Gastrocnemius medialis (tissue), 4 donors: ENCODE results near the gene NEDD4L. TPM values are rescaled to one million over a fixed set of nuclear protein-coding genes. Genes with fewer than 3 reads are reported as not detected.
A peak's percentile ranks its signal among the peaks of the same experiment; 100 is the strongest.

Source experiments
- ATAC-seq, 2 donors: fragments of 150-250 bp; one replicate each; pipeline ENCODE4 v1.9.1; 2016
- DNase-seq, 2 donors: peaks; one replicate each; pipeline ENCODE4 v3.0.0-alpha.2; 2019
- H3K27ac ChIP-seq, 4 donors: fragments of 200-600 bp; sonication (generic); 1 replicate in 1 of 4; 2 replicates in 3 of 4; pipeline ENCODE4 v1.5.1; 2016 to 2018; ENCODE audit warnings: mild to moderate bottlenecking in 2 of 4, moderate library complexity in 1 of 4
- H3K27me3 ChIP-seq, 3 donors: fragments of 200-600 bp; sonication (generic) in 2 of 3; 1 replicate in 1 of 3; 2 replicates in 2 of 3; pipeline versions ENCODE4 v1.5.1 to v1.6.0; 2016 to 2019; ENCODE audit warnings: mild to moderate bottlenecking in 1 of 3, moderate library complexity in 1 of 3
- H3K36me3 ChIP-seq, 2 donors: fragments of 200-600 bp; sonication (generic) in 1 of 2; one replicate each; pipeline ENCODE4 v1.5.1; 2017 to 2018
- H3K4me1 ChIP-seq, 2 donors: fragments of 200-600 bp; sonication (generic) in 1 of 2; one replicate each; pipeline ENCODE4 v1.5.1; 2016 to 2017; ENCODE audit warnings: mild to moderate bottlenecking in 2 of 2
- H3K4me3 ChIP-seq, 4 donors: fragments of 200-600 bp; sonication (generic) in 3 of 4; 1 replicate in 1 of 4; 2 replicates in 3 of 4; pipeline ENCODE4 v1.5.1; 2016 to 2019; ENCODE audit warnings: mild to moderate bottlenecking in 2 of 4
- H3K9me3 ChIP-seq, 3 donors: fragments of 200-600 bp; sonication (generic) in 2 of 3; 1 replicate in 1 of 3; 2 replicates in 2 of 3; pipeline ENCODE4 v1.5.1; 2016 to 2019
- POLR2A ChIP-seq, 2 donors: fragments of 450-650 bp; IDR thresholded peaks; one replicate each; pipeline ENCODE4 v1.6.1; 2017; ENCODE audit warnings: antibody characterized with exemption in 2 of 2, mild to moderate bottlenecking in 2 of 2, moderate library complexity in 2 of 2
- in situ Hi-C, 4 donors: fragments of 200-750 bp; cut with MboI; loops; one replicate each; pipeline versions ENCODE4 v1.15.0 to v1.8.0; 2017; ENCODE audit warnings: low sequenced_read_pairs in 4 of 4
- intact Hi-C: fragments of 100-400 bp; cut with DNase I; formaldehyde crosslinking; loops from one replicate; pipeline ENCODE4 v1.15.1; 2023; ENCODE audit warnings: low total_unique reads
- total RNA-seq, 4 donors: library from RNA; depleted of rRNA; stranded (reverse); fragments of >200 nt; gene quantifications; one replicate each; pipeline versions ENCODE4 v1.1.0 to v1.2.3, GENCODE V29; 2016
- TF ChIP-seq, protein P1 (sequence below), 5 experiments: fragments of 450-650 bp in 3 of 5; fragments of 200-600 bp in 2 of 5; sonication (generic) in 2 of 5; IDR thresholded peaks in 4 of 5; conservative IDR thresholded peaks in 1 of 5; 1 replicate in 4 of 5; 2 replicates in 1 of 5; pipeline ENCODE4 v1.5.1; 2016 to 2019; ENCODE audit warnings: antibody characterized with exemption in 5 of 5, mild to moderate bottlenecking in 3 of 5, moderate library complexity in 3 of 5

NEDD4L gene
- total RNA-seq, 4 donors from 2014 or later = 27.4 to 81.5 (median 51.5) TPM

DNA sequence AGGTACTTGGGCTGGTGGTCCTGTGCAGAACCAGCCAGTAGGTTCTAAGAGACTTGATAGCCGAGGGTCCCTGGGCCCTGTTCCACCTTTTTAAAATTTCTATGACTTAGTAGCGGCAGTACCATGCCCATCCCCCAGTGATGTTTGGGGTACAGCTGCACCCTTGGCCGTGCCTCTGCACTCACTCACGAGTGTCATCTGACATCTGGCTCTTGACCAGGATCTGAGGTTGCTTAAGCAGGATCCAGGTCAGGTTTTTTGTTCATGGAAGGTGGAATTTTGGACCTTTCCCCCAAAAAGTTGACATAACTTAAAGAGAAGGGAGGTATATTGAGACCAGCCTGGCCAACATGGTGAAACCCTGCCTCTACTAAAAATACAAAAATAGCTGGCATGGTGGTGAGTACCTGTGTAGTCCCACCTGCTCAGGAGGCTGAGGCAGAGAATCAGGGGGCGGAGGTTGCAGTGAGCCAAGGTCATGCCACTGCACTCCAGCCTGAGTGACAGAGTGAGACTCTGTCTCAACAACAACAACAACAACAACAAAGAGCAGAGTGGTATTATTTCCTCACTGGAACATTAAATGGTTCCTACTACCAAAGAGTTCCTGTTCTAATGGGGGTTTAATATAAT is 163.6 kb downstream of the NEDD4L start:
- intact Hi-C loops = no loop called here
- in situ Hi-C loops = loop anchor here in 1 of 4 donors (25.0 kb wide), 1 partner anchor 280 kb away; no protein-coding TSS in a partner anchor
- peak; percentile 36 to 49 for ATAC-seq
- peaks cover 16 to 19% of the 10 kb centered on the region in 2 donors for H3K4me1 ChIP-seq
- no peak overlapping the region for H3K4me3 ChIP-seq
- DNase-seq = no peak
- no peaks in the 10 kb centered on the region for H3K27me3 ChIP-seq
- peak overlapping the region; percentile 33 to 76 (median 72) for H3K27ac ChIP-seq
- no peaks in the 10 kb centered on the region for H3K36me3 ChIP-seq
- TF ChIP-seq, protein P1, sequence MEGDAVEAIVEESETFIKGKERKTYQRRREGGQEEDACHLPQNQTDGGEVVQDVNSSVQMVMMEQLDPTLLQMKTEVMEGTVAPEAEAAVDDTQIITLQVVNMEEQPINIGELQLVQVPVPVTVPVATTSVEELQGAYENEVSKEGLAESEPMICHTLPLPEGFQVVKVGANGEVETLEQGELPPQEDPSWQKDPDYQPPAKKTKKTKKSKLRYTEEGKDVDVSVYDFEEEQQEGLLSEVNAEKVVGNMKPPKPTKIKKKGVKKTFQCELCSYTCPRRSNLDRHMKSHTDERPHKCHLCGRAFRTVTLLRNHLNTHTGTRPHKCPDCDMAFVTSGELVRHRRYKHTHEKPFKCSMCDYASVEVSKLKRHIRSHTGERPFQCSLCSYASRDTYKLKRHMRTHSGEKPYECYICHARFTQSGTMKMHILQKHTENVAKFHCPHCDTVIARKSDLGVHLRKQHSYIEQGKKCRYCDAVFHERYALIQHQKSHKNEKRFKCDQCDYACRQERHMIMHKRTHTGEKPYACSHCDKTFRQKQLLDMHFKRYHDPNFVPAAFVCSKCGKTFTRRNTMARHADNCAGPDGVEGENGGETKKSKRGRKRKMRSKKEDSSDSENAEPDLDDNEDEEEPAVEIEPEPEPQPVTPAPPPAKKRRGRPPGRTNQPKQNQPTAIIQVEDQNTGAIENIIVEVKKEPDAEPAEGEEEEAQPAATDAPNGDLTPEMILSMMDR (IDR thresholded peaks at IDR 0.05 in 4 of 5, conservative IDR thresholded peaks at IDR 0.05 in 1 of 5) = no peak
- TF ChIP-seq POLR2A (IDR thresholded peaks at IDR 0.05) = no peak
- H3K9me3 ChIP-seq = no peaks in the 10 kb centered on the region

DNA sequence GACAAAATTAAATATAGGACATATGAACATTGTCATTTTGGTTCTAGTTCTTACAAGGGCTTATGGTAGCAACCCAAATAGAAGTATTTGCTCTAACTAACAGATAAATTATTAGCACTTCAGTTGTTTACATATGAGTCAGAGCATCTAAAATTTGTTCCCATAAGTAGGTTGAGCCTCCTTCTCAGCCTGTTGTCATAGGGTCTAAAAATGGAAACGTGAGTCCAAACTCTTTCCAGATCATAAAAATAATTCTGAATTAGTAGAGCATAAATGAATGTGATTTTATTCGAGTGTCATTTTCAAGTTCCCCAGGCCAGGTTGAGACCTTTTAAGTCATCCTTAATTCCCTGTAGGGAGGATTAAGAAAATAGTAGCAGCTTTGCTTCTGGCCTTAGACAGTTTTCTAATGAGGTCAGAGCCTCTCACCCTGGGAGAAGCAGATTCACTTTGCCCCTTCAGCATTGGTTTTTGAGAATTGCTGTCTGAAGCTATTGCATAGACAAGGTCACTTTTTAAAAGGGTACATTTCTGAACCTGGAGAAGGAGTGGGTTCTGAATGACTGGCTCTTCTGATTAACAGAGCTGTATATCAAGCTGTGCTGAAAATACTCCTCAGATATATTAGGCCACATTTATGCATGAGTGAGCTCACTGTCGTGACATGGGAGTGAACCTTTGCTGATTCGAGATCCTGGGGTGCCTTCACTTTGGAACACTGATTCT is 164.3 kb downstream of the NEDD4L start:
- Histone ChIP-seq H3K27me3 (no peaks in the 10 kb centered on the region), H3K36me3 (no peaks in the 10 kb centered on the region), H3K4me1 (peaks cover 16 to 19% of the 10 kb centered on the region in 2 donors), H3K9me3 (no peaks in the 10 kb centered on the region), H3K4me3 (no peak overlapping the region), H3K27ac (peak overlapping the region; percentile 33 to 76 (median 72))
- DNase-seq (no peak), ATAC-seq (peak; percentile 84 to 95)
- intact Hi-C loops = no loop called here
- TF ChIP-seq, protein P1 (IDR thresholded peaks at IDR 0.05 in 4 of 5, conservative IDR thresholded peaks at IDR 0.05 in 1 of 5) = no peak
- no peak for TF ChIP-seq POLR2A (IDR thresholded peaks at IDR 0.05)
- in situ Hi-C loops = loop anchor here in 1 of 4 donors (25.0 kb wide), 1 partner anchor 279 kb away; no protein-coding TSS in a partner anchor

DNA sequence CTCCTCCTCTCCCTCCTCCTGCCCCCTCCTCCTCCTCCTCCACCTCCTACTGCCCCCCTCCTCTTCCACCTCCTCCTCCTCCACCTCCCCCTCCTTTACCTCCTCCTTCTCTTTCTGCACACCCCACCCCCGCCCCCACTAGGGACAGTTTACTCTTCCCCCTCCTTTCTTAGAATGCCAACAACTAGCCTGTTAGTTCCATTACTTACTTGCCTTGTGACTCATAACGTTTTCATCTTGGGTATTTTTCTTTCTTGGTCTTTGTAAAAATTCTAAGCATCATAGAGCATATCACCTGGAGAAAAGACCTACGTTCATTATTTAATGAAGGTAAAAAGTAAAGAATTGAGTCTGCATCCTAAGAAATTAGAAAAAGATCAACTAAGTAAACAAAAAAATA is 165.3 kb downstream of the NEDD4L start:
- DNase-seq (no peak), ATAC-seq (no peak)
- Histone ChIP-seq H3K27me3 (no peaks in the 10 kb centered on the region), H3K4me3 (no peak overlapping the region), H3K27ac (no peak overlapping the region), H3K9me3 (no peaks in the 10 kb centered on the region), H3K4me1 (peaks cover 16 to 19% of the 10 kb centered on the region in 2 donors), H3K36me3 (no peaks in the 10 kb centered on the region)
- in situ Hi-C loops = loop anchor here in 1 of 4 donors (25.0 kb wide), 1 partner anchor 278 kb away; no protein-coding TSS in a partner anchor
- intact Hi-C loops = no loop called here
- TF ChIP-seq POLR2A (IDR thresholded peaks at IDR 0.05) = no peak

DNA sequence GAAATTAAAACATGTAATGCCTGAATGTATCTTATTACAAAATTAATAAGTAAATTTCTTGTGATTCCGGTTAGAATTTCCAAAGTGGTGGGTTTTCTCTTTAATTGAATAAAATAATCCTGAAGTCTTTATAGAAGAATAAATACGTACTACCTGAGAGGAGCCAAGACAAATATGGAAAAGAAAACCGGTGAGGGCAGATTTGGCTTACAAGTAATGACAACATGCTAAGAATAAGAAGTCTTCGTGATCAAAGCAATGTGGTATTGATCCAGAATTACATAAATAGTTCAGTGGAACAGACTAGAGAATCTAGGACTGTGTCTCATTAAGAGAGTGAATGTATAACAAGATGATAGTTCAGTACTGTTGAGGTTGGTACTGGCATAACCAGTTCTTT is 167.5 kb downstream of the NEDD4L start:
- Histone ChIP-seq H3K4me3 (no peak overlapping the region), H3K9me3 (no peaks in the 10 kb centered on the region), H3K27ac (no peak overlapping the region), H3K4me1 (peaks cover 16 to 19% of the 10 kb centered on the region in 2 donors), H3K27me3 (no peaks in the 10 kb centered on the region), H3K36me3 (no peaks in the 10 kb centered on the region)
- intact Hi-C loops = no loop called here
- in situ Hi-C loops = loop anchor here in 1 of 4 donors (25.0 kb wide), 1 partner anchor 276 kb away; no protein-coding TSS in a partner anchor
- DNase-seq (no peak), ATAC-seq (no peak)
- TF ChIP-seq, protein P1 (IDR thresholded peaks at IDR 0.05 in 4 of 5, conservative IDR thresholded peaks at IDR 0.05 in 1 of 5) = no peak
- TF ChIP-seq POLR2A (IDR thresholded peaks at IDR 0.05) = no peak

DNA sequence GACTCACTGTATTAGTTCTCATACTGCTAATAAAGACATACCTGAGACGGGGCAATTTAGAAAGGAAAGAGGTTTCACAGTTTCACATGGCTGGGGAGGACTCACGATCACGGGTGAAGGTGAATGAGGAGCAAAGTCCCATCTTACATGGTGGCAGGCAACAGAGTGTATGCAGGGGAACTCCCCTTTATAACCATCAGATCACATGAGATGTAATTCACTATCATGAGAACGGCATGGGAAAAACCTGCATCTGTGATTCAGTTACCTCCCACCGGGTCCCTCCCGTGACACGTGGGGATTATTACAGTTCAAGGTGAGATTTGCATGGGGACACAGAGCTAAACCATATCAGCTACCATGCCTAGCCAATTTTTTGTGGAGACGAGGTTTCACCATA is 168.2 kb downstream of the NEDD4L start:
- no peak for ATAC-seq
- H3K4me1 ChIP-seq = peaks cover 16 to 17% of the 10 kb centered on the region in 2 donors
- in situ Hi-C loops = loop anchor here in 1 of 4 donors (25.0 kb wide), 1 partner anchor 275 kb away; no protein-coding TSS in a partner anchor

More for the DNA sequence above, 168.2 kb downstream of the NEDD4L start:
- Histone ChIP-seq H3K27ac (no peak overlapping the region), H3K27me3 (no peaks in the 10 kb centered on the region), H3K9me3 (no peaks in the 10 kb centered on the region), H3K36me3 (no peaks in the 10 kb centered on the region), H3K4me3 (no peak overlapping the region)
- intact Hi-C loops = no loop called here
- no peak for DNase-seq
- TF ChIP-seq POLR2A (IDR thresholded peaks at IDR 0.05) = no peak
- TF ChIP-seq, protein P1 (IDR thresholded peaks at IDR 0.05 in 4 of 5, conservative IDR thresholded peaks at IDR 0.05 in 1 of 5) = no peak
